ENCODE measurements around the gene RHD. TPM values are rescaled to one million over a fixed set of nuclear protein-coding genes. Genes with fewer than 3 reads are reported as not detected.
"Not testable (repeated sequence)": the region's sequence is repeated elsewhere in the genome, so short reads cannot be mapped to it uniquely, and the experiment has no call there.

RHD gene
- total RNA-seq, result 0.18 TPM

DNA sequence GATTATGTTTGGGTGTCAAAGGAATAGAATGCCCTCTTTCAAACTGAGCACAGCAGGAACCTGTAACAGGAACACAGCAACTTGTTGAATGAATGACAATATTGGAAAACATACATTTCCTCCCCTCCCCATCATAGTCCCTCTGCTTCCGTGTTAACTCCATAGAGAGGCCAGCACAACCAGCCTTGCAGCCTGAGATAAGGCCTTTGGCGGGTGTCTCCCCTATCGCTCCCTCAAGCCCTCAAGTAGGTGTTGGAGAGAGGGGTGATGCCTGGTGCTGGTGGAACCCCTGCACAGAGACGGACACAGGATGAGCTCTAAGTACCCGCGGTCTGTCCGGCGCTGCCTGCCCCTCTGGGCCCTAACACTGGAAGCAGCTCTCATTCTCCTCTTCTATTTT is at the start of gene RHD:
Gene RHD, plus strand, starts transcription at position 272 of the 400 bp plus-strand sequence. Its CDS starts 39 bp downstream, at position 311.
- ATAC-seq, result not testable (repeated sequence)

DNA sequence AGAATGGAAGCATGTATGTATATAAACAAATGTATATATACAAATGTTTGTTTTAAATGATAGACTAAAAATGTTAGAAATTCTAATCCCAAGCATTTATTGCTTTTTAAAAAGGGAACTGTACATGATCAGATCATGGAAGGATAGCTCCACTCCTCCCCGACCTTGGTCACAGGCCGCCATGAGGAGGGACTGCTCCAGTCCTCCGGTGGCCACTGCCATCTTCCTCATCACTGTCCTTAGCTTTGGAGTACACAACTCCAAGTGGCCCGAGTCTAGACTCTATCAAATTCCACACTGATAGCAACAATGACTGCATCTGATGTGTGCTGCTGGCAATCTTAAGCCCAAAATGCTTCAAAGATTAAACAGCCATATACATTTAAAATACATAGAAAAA is 49.7 kb upstream of the RHD start:
- DNase-seq (ENCODE audit: low spot score) (no peak), ATAC-seq (no peak)

More for the DNA sequence above, at the start of gene RHD:
- peak; percentile 11 for DNase-seq (ENCODE audit: low spot score)

DNA sequence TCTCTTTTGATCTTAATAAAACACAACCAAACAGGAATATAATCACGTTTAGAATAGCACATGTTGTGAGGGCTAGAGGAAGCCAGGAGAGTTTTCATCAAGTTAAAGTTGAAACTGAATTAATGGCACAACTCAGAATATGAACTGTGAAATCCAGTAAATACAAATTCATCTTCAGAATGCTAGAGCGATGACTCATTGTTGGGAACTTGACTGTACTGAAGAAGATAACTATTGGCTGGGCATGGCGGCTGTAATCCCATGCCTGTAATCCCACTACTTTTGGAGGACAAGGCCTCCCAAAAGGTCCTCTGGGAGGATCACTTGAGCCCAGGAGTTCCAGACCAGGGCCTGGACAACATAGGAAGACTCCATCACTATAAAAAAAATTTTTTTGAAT is 48.8 kb upstream of the RHD start:
- DNase-seq (ENCODE audit: low spot score) (no peak), ATAC-seq (no peak)

DNA sequence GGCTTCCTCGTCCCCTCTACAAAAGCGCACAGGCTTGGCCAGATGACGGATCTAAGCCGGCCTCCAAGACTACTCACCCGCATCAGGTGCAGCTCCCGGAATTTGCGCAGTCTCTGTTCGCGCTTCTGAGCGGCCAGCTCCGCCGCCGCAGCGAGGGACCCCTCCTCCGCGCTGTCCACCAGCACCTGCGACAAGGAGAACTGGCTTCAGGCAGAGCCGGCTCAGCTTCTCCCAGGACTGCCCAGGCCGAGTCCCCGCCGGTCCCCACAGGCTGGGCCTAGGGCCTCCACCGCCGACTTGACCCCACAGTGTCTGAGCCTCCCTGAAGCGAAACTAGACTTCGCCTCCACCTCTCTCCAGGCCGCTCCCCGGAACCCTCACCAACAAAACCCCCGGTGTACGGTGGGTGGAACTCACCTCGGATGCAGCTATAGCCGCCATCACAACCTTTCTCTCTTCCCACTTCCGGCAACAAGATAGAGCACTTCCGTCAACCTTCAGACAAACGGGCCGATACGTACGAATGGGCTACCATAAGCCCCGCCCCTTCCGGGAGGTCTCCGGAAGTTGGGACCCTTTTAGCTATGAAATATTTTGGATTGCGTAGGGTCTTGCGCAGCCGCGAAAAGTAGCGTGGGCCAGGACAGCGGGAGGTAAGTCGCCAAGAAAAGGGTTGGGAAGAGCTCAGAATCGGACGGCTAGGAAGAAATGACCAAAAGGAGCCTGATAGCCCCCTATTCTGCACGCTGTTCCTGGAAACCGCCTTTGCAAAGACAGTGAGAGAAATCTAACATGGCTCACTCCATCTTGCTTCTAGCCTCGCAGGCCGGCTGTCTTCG is 40.1 kb upstream of the RHD start, which contains the start of gene SYF2:
Gene SYF2, minus strand, starts transcription at position 476 of the 839 bp plus-strand sequence. Its CDS starts 35 bp downstream, at position 441.
- peak; percentile 94 for ATAC-seq
- peak; percentile 87 for DNase-seq (ENCODE audit: low spot score)

DNA sequence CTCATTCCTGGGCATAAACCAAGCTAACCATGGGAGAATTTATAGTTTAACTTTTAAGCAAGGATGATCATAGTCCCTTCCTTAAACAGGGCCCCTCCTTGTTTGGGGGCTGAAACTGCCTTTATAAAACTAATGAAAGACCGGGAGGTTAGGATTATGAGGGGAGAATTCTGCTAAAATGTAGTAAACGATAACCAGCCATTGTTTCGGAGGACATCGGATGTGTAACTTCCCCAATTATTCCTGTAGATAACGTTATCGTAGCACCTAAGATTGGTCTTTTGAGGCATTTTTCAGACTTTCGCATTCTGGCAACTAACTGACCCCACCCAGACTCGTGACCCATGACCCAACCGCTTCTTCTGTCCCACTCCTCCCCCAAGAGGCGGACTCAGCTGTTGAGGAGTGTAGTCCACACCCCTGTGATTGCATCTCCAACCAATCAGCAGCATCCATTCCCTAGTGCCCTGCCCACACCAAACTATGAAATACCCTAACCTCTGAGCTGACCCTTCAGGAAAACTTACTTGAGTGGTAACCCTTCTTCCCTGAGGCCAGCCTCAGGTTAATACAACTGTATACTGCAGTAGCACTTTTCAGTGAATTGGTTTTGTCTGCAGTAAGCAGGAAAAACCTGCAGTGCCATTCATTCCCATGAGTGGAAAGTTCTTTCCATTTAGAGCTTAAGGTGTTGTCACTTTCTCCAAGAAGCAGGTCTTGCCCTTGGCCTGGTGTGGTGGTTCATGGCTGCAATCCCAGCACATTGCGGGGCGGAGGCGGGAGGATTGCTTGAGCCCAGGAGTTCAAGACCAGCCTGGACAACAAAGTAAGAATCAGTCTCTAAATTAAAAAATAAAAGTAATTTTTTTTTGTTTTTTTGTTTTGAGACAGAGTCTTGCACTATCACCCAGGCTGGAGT is 39.2 kb upstream of the RHD start:
- DNase-seq (ENCODE audit: low spot score) (peak; percentile 82), ATAC-seq (peak; percentile 90)

DNA sequence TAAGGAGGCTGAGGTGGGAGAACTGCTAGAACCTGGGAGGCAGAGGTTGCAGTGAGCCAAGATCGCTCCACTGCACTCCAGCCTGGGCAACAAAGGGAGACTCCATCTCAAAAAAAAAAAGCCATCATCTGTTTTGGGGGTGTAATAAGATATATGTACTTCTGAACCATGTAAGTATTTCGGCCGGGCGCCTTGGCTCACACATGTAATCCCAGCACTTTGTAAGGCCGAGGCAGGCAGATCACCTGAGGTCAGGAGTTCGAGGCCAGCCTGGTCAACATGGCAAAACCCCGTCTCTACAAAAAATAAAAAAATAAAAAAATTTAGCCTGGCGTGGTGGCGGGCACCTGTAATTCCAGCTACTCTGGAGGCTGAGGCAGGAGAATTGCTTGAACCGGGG is 36.9 kb upstream of the RHD start:
- not testable (repeated sequence) for ATAC-seq; DNase-seq (ENCODE audit: low spot score)

DNA sequence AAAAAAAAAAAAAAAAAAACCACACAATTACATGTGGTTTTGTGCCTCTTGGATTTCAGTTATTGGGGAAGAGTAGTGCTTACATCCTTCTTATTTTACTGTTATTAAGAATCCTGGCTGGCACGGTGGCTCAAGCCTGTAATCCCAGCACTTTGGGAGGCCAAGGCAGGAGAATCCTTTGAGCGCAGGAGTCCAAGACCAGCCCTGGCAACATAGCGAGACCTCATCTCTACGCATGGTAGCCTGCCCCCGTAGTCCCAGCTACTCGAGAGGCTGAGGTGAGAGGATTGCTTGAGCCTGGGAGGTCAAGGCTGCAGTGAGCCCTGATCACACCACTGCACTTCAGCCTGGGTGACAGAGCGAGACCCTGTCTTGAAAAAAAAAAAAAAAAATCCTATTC is 36.0 kb upstream of the RHD start:
- ATAC-seq, result not testable (repeated sequence)
- peak; percentile 16 for DNase-seq (ENCODE audit: low spot score)

DNA sequence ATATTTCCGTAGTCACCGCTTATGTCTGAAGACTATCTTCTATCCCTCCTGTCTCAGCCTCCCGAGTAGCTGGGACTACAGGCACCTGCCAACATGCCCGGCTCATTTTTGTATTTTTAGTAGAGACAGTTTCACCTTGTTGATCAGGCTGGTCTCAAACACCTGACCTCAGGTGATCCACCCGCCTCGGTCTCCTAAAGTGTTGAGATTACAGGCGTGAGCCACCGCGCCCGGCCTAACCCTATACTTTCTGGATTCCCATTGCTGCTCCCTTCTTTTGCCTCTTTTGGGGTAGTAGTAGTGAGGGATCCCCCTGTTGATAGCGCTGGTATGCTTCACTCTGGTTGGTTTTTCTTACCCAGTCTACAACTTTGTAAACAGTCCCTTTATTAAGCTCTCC is 34.3 kb upstream of the RHD start:
- ATAC-seq, result no peak

DNA sequence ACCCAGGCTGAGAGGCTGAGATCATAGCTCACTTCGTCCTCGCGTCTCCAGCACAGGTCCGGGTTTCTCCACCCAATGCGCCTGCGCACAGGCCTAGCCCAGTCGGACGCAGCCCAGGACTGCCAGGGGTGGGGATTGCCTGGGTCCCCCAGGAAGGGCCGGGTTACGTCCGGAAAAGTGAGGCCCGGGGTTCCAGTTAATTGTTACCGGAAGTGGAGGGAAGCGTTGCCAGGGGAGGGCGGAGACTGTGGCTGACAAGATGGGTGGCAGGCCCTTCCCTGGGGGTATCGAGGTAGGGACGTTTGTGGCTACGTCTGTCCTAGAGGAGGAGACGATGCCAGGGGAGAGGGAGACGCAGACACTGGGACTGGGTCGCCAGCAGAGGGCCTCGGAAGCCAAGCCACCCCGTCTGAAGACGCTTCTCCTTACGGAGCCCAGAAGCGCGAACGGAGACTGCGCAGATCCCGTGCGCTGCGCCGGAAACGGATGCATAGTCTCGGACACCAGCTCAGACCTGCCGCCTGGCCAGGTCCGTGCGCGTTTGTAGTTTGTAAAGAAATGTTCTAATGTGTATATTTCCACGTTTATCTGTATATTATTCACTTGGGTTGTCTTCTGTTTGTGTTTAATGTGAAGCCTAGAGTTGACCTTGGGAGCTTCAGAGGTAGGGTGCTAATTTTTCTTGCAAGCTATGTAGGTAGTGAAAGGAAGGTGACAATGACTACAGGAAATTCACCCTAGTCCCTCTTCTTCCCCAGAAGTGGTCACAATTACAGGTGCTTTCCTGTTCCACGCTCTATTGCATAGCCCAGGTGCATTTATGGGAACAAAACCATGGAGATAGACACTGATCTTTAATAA is 32.4 kb upstream of the RHD start:
- ATAC-seq (peak; percentile 91), DNase-seq (ENCODE audit: low spot score) (peak; percentile 94)

More for the DNA sequence above, 34.3 kb upstream of the RHD start:
- peak; percentile 37 for DNase-seq (ENCODE audit: low spot score)

DNA sequence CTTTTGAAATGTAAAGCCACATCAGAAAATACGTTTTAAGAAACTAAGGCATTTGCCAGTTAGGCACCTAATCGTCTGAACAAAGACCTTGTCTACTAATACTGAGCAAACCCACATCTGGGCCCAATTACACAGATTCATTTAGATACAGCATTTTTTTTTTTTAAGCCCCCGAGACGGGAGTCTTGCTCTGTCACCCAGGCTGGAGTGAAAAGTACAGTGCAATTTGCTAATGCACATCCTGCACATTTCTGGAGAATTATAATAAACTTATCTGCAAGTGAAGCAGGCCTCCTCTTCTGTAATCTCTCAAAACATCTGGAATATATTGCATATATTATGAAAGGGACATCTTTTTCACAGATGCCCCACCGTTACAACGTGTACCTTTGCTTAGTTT is 28.4 kb upstream of the RHD start:
- ATAC-seq (no peak), DNase-seq (ENCODE audit: low spot score) (no peak)

DNA sequence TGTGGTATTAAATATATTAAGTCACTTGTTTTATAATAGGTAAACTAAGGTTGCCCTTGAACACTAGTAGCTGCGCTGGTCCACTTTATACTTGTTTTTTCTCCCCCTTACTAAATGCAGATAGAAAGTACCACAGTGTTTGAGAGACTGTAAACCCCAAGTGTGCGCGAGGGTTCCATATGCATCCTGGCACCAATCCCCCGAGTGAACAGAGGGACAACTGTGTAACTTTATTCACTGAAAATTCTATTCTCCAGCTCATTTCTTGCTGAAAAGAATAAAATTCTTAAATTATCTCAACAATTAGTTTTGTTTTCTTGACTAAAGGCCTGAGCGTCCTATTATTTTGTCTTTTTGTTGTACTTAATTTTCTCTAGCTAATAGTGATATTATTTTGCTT is 26.9 kb upstream of the RHD start:
- DNase-seq (ENCODE audit: low spot score) (peak; percentile 11), ATAC-seq (no peak)

DNA sequence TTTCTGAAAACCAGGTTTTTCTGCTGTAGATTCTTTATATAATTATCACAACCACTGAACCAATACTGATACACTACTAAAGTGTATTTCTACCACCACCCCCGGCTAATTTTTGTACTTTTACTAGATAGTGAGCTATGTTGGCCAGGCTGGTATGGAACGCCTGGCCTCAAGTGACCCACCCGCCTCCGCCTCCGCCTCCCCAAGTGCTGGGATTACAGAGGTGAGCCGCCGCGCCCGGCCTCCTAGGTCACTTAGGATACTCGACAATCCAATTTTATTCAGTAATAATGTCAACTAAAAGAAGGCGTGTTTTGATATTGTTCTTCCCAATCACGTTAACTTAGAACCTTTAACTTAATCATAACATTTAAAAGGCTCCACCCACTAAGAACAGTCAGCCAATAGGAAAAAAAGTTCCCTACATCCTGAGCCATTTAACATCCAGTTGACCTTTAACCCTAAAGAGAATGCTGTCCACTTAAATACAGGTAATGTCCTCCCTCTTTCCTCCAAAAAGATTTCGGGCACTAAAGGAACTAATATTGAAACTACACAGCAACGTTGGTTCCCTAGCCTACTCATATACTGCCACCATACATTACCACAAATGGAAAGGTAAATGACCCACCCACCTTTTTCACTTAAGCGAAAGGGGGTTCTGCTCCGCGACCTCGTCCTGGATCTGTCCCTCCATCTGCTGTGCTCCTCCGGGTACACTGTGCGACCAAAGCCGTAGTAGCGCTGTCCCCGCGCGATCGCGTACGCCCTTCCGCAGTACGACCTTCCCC is 26.3 kb upstream of the RHD start:
- DNase-seq (ENCODE audit: low spot score) (peak; percentile 48), ATAC-seq (peak; percentile 31)

DNA sequence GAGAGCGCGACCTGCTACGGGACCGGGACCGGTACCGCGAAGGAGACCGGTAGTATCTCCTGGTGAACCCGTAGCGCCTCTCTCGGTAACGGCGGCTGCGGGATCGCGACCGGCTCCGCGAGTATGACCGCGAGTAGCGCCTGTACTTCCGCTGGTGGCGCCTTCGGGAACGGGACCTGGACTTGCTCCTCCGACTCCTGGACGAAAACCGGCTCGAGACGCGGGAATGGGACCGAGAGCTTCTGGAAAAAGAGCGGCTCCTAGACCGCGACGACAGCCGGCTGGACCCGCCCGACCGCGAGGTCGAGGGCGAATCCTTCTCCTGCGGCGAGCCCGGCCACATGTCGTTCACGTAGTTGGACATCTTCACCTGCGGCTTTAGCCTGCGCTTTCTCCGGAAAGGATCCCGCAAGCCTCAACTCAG is 25.7 kb upstream of the RHD start:
- ATAC-seq (peak; percentile 3), DNase-seq (ENCODE audit: low spot score) (peak; percentile 58)

DNA sequence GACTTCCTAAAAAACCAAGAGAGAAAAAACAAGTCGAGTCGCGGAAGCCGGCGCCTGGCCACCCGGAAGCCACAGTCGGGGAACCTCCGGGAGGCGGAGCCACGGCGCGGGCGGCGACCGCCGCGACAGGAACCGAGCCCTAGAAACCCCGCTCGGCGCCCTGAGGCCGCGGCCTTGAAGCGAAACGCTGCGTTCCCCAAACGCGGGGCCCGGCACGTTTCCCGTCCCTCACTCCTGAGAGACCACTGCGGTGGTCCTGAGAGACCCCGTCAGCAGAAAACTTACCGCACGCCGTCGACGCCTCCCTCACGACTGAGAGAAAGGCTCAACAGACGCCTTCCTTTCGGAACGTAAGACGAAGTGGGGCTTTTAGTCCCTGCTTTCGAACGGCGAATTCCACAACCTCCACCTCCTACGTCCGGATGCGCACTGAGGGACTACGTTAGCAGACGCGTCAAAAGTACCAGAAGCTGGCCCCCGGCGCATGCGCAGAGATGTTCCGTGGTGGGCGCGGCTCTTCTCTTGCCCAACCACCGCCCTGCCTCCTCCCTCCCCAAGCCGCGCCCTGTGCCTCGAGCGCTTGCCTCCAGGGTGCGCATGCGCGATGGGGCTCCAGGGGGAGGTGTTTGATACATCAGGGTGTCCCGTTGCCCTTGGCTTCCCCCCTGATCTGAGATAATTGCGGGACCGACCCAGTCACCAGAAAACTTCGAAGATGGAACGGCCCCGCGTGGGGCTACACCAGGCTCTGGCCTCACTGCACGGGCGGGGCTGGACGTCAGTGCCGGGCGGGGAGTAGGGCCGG is 25.1 kb upstream of the RHD start, which contains the start of gene RSRP1:
Gene RSRP1, minus strand, starts transcription at position 431 of the 805 bp plus-strand sequence. CDS start 491 bp downstream, outside the sequence.
- DNase-seq (ENCODE audit: low spot score) (peak; percentile 99), ATAC-seq (peak; percentile 92)

DNA sequence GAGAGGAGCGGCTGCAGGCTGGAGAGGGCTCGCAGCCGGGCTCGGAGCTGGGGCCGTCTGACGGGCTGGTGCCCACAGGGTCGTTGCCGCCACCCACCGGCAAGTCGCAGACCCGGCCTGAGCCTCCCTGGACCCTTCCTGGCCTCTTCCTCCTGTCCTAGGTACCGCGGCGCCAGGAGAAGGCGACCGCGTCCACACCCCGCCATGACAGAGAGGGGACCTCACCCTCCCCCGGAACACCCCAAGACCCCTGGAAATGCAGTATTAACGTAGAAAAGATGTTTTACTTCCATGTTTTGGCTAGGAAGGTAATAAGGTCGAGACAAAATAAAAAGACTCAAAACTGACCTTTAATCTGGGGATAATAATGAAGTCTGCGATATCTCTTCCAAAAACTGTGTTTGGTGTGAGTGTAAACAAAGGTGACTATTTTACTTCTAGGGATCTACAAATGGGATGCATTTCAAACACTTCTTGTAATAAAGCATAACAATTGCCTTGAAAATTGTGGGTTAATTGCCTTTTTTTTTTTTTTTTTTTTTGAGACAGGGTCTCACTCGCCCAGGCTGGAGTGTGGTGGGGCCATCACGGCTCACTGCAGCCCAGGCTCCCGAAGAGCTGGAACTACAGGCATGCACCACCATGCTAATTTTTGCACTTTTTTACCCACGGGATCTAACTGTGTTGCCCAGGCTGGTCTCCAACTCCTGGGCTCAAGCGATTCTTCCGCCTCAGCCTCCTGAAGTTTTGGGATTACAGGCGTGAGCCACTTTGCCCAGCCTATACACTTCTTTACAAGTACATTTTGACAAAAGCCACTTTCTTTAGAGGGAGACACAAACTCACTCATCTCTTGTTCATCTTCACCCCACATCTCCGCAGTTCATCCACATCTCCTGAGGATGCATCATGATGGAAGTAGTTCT is 24.2 kb upstream of the RHD start:
- ATAC-seq (no peak), DNase-seq (ENCODE audit: low spot score) (no peak)

DNA sequence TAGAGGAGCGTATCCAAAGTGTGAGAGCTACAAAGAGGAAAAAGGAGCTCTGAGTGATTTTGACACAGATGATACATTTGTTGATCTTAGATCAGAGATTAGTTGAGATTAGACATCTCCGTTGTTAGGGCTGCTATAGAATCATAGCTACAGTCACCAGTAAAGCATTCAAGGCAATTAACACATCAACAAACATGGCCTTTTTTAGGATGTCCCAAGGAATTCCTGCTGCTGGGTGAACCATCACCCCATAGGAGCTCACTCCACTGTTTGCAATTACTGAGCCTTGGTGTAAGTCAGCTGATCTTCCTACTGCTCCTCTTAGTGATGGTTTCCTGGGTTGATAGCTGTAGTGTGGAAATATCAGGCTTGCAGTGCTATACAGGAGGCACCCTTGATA is 18.4 kb upstream of the RHD start:
- no peak for ATAC-seq
- DNase-seq (ENCODE audit: low spot score), result no peak

DNA sequence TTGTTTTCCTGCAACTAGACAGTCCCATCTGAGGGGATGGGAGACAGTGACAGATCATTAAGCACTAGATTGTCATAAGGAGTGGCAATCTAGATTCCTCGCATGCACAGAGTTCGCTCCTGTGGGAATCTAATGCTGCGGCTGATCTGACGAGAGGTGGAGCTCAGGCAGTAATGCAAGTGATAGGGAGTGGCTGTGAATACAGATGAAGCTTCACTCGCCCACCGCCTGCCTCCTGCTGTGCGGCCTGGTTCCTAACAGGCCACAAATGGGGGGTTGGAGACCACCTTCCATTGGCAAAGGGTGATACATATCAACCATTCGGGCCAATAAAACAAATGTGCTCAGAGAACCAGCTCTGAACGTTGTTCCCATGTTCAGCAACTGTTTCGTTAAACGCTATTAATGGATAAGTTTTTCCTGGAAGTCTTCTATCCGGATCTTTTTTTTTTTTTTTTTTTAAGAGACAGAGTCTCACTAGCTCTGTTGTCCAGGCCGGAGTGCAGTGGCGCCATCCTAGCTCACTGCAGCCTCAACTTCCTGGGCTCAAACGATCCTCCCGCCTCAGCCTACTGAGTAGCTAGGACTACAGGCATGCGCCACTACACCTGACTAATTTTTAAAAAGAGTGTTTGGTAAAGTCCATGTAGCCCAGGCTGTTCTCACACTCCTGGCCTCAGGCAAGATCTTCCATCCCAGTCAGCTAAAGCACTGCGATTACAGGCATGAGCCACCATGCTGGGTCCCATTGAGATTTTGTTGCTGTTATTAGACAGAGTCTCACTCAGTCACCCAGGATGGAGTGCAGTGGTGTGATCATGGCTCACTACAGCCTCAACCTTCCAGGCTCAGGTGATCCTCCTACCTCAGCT is 16.4 kb upstream of the RHD start:
- no peak for ATAC-seq
- no peak for DNase-seq (ENCODE audit: low spot score)

Data from left lobe of liver (tissue), 2 donors.